GM23338 (cell line): ENCODE measurements around the gene PDE10A. TPM values are rescaled to one million over a fixed set of nuclear protein-coding genes. Genes with fewer than 3 reads are reported as not detected.

Experiments used
- ATAC-seq: fragments of 200-7000 bp; cut with Tn5 transposase; 3 replicates; pipeline ENCODE4 v1.9.1; 2020
- DNase-seq: peaks from one replicate; pipeline ENCODE4 v3.0.0-alpha.2; 2015; ENCODE audit warnings: low spot score
- H2AFZ ChIP-seq: fragments of 200-600 bp; sonication (generic); 2 replicates; pipeline ENCODE4 v1.8.0; 2016; ENCODE audit warnings: antibody characterized with exemption, mild to moderate bottlenecking, moderate library complexity
- H3F3A ChIP-seq: fragments of 200-600 bp; sonication (generic); replicated peaks from 2 replicates; pipeline ENCODE4 v1.8.0; 2017; ENCODE audit warnings: antibody characterized with exemption, mixed run types, low read depth
- H3K27ac ChIP-seq: fragments of 200-600 bp; sonication (generic); 2 replicates; pipeline ENCODE4 v1.6.1; 2016; ENCODE audit warnings: low read depth
- H3K27me3 ChIP-seq: fragments of 200-600 bp; sonication (generic); 2 replicates; pipeline ENCODE4 v1.8.0; 2016; ENCODE audit warnings: mild to moderate bottlenecking, mixed run types, moderate library complexity; ENCODE audit not compliant: insufficient read depth
- H3K36me3 ChIP-seq: fragments of 200-600 bp; sonication (generic); 2 replicates; pipeline ENCODE4 v1.8.0; 2016; ENCODE audit warnings: mild to moderate bottlenecking; ENCODE audit not compliant: insufficient read depth
- H3K4me1 ChIP-seq: fragments of 200-600 bp; sonication (generic); 2 replicates; pipeline ENCODE4 v1.8.0; 2016; ENCODE audit warnings: mild to moderate bottlenecking, moderate library complexity; ENCODE audit not compliant: insufficient read depth
- H3K4me2 ChIP-seq: fragments of 200-600 bp; sonication (generic); 2 replicates; pipeline ENCODE4 v1.7.1; 2017; ENCODE audit warnings: mixed run types
- H3K4me3 ChIP-seq: fragments of 200-600 bp; sonication (generic); 2 replicates; pipeline ENCODE4 v1.6.1; 2016; ENCODE audit warnings: mixed run types
- H3K79me2 ChIP-seq: fragments of 200-600 bp; sonication (generic); replicated peaks from 2 replicates; pipeline ENCODE4 v1.8.0; 2017; ENCODE audit warnings: mild to moderate bottlenecking; ENCODE audit not compliant: insufficient read depth
- H3K9me2 ChIP-seq: fragments of 200-600 bp; sonication (generic); 2 replicates; pipeline ENCODE4 v1.8.0; 2017; ENCODE audit not compliant: insufficient read depth
- H4K20me1 ChIP-seq: fragments of 200-600 bp; sonication (generic); replicated peaks from 2 replicates; pipeline ENCODE4 v1.8.0; 2017; ENCODE audit warnings: mild to moderate bottlenecking; ENCODE audit not compliant: insufficient read depth
- H3K27ac Mint-ChIP-seq: 2 replicates; pipeline ENCODE4 v1.8.0; 2020; ENCODE audit warnings: inconsistent platforms, mild to moderate bottlenecking, moderate library complexity, mixed read lengths
- H3K27me3 Mint-ChIP-seq: 3 replicates; pipeline ENCODE4 v1.8.0; 2022; ENCODE audit warnings: low read depth, mild to moderate bottlenecking, moderate library complexity, mixed read lengths, inconsistent platforms; ENCODE audit not compliant: insufficient read depth, poor library complexity
- H3K36me3 Mint-ChIP-seq: 3 replicates; pipeline ENCODE4 v1.8.0; 2021; ENCODE audit warnings: low read depth, mild to moderate bottlenecking, inconsistent platforms, moderate library complexity, mixed read lengths
- H3K4me1 Mint-ChIP-seq: 3 replicates; pipeline ENCODE4 v1.8.0; 2020; ENCODE audit warnings: mild to moderate bottlenecking, inconsistent platforms, mixed read lengths
- H3K4me3 Mint-ChIP-seq: 3 replicates; pipeline ENCODE4 v1.8.0; 2021; ENCODE audit warnings: moderate library complexity, mild to moderate bottlenecking, inconsistent platforms, mixed read lengths
- H3K9me3 Mint-ChIP-seq: 3 replicates; pipeline ENCODE4 v1.8.0; 2020; ENCODE audit warnings: moderate library complexity, mild to moderate bottlenecking, inconsistent platforms, mixed read lengths
- CTCF ChIP-seq, 2 experiments: fragments of 200-600 bp in 1 of 2; sonication (generic) in 1 of 2; conservative IDR thresholded peaks; 2 replicates each; pipeline versions ENCODE4 v1.5.1 to v1.6.1; 2016 to 2017; ENCODE audit warnings: antibody characterized with exemption in 2 of 2, low read depth in 2 of 2, mild to moderate bottlenecking in 2 of 2, moderate library complexity in 1 of 2
- ETS1 ChIP-seq: IDR thresholded peaks from 2 replicates; pipeline ENCODE4 v1.6.1; 2016; ENCODE audit warnings: antibody characterized with exemption
- EZH2phosphoT487 ChIP-seq: fragments of 200-600 bp; sonication (generic); IDR thresholded peaks from one replicate; pipeline ENCODE4 v1.8.1; 2018; ENCODE audit warnings: antibody characterized with exemption; ENCODE audit not compliant: unreplicated experiment
- JUNB ChIP-seq: IDR thresholded peaks from one replicate; pipeline ENCODE4 v1.6.1; 2016; ENCODE audit warnings: antibody characterized with exemption; ENCODE audit not compliant: unreplicated experiment
- NANOG ChIP-seq: IDR thresholded peaks from 2 replicates; pipeline ENCODE4 v1.6.1; 2016; ENCODE audit warnings: antibody characterized with exemption, borderline replicate concordance
- POLR2AphosphoS5 ChIP-seq: IDR thresholded peaks from 2 replicates; pipeline ENCODE4 v1.6.1; 2016; ENCODE audit warnings: antibody characterized with exemption, low read depth
- REST ChIP-seq: IDR thresholded peaks from one replicate; pipeline ENCODE4 v1.6.1; 2018; ENCODE audit warnings: antibody characterized with exemption; ENCODE audit not compliant: unreplicated experiment
- STAT1 ChIP-seq: IDR thresholded peaks from one replicate; pipeline ENCODE4 v1.6.1; 2016; ENCODE audit warnings: antibody characterized with exemption; ENCODE audit not compliant: unreplicated experiment
- ZNF114 ChIP-seq: fragments of 250-450 bp; sonication (Bioruptor Pico); IDR thresholded peaks from 2 replicates; pipeline ENCODE4 v1.5.0; 2020; ENCODE audit warnings: mild to moderate bottlenecking, moderate library complexity
- ZNF331 ChIP-seq: fragments of 250-450 bp; sonication (Bioruptor Pico); IDR thresholded peaks from 2 replicates; pipeline ENCODE4 v1.5.0; 2020; ENCODE audit warnings: low read depth, mild to moderate bottlenecking, moderate library complexity
- ZNF462 ChIP-seq: fragments of 250-450 bp; sonication (Bioruptor Pico); IDR thresholded peaks from 2 replicates; pipeline ENCODE4 v1.5.0; 2020; ENCODE audit warnings: mild to moderate bottlenecking, moderate library complexity
- polyA plus RNA-seq: library from polyadenylated mRNA; unstranded; fragments of >200 nt; fragmentation: Nextera tagmentation; extraction: Ambion mirVana; gene quantifications from 2 replicates; pipeline ENCODE4 v1.2.1, GENCODE V29; 2016
- total RNA-seq: library from RNA; depleted of rRNA; stranded (reverse); fragments of >200 nt; shearing (Covaris generic); gene quantifications from 2 replicates; pipeline ENCODE4 v1.2.3, GENCODE V29; 2014

The PDE10A gene
- total and polyA plus RNA-seq, 2 experiments from 2014 or later = 0.50 to 3.9 TPM

- Mint-ChIP-seq H3K36me3 (peaks cover 19% of the 10 kb centered on the region), H3K27me3 (peaks cover 2% of the 10 kb centered on the region), H3K4me3 (no peak overlapping the region), H3K9me3 (peaks cover 20% of the 10 kb centered on the region), H3K4me1 (peaks cover 6% of the 10 kb centered on the region), H3K27ac (no peak overlapping the region)
- Histone ChIP-seq H3K36me3 (no peaks in the 10 kb centered on the region), H3K4me3 (no peak overlapping the region), H2AFZ (no peak overlapping the region), H4K20me1 (no peaks in the 10 kb centered on the region), H3K27ac (no peak overlapping the region), H3K27me3 (no peaks in the 10 kb centered on the region), H3K9me2 (no peaks in the 10 kb centered on the region; the same call in 1 of the 2 replicates), H3F3A (no peaks in the 10 kb centered on the region), H3K4me2 (no peak overlapping the region), H3K79me2 (no peaks in the 10 kb centered on the region), H3K4me1 (no peaks in the 10 kb centered on the region)
- TF ChIP-seq ZNF114 (no peak), CTCF (conservative IDR thresholded peaks at IDR 0.05; ENCODE audit: low read depth in 2 of 2) (no peak), ZNF331 (CRISPR knock-in tag) (no peak), POLR2AphosphoS5 (no peak), JUNB (no peak), NANOG (no peak), REST (no peak), STAT1 (no peak), EZH2phosphoT487 (no peak), ZNF462 (CRISPR knock-in tag) (no peak), ETS1 (no peak)
- no peak for ATAC-seq
- DNase-seq = no peak
These were observed 219.6 kb downstream of the PDE10A start for GRCh38 chr6:165443462-165443861.
